ENCODE data around the gene KCNH6.

The KCNH6 gene

GRCh38 chr17:63476854-63477479, 46.2 kb upstream of the KCNH6 start, which contains the start of gene ACE:
TSS of gene ACE (plus strand) at chr17:63477061. CDS start at chr17:63477095, 34 bp downstream.
- Histone ChIP-seq H4K5ac (ENCODE audit: low read length) (no peak within 1 kb of the TSS), H4K8ac (ENCODE audit: low read depth, low read length) (no peak within 1 kb of the TSS), H2BK120ac (ENCODE audit: low read depth, low read length) (no peak within 1 kb of the TSS), H3K79me2 (ENCODE audit: control insufficient read depth, insufficient read depth, low read length) (no peaks in the 10 kb centered on the region), H3K4me2 (ENCODE audit: low read length) (peak within 1 kb of the TSS; percentile 84), H2BK15ac (replicated peaks; ENCODE audit: low read depth) (no peak within 1 kb of the TSS), H3K4me3 (ENCODE audit: low read length) (peak within 1 kb of the TSS; percentile 32), H3K23ac (ENCODE audit: low read length) (peak within 1 kb of the TSS; percentile 85), H2BK5ac (ENCODE audit: low read length) (no peak within 1 kb of the TSS), H3K27ac (ENCODE audit: low read depth, low read length) (no peak within 1 kb of the TSS), H2AK5ac (ENCODE audit: low read length) (no peak within 1 kb of the TSS), H3K36me3 (ENCODE audit: control insufficient read depth, insufficient read depth, low read length) (no peaks in the 10 kb centered on the region), H3K27me3 (ENCODE audit: insufficient read depth, low read length, poor library complexity) (no peaks in the 10 kb centered on the region), H3K4ac (ENCODE audit: low read depth, low read length) (peak within 1 kb of the TSS; percentile 10), H3K18ac (ENCODE audit: low read length) (peak within 1 kb of the TSS; percentile 24), H3K56ac (ENCODE audit: low read length) (peak within 1 kb of the TSS; percentile 64), H3K4me1 (ENCODE audit: control insufficient read depth, low read depth, low read length) (peaks cover 5% of the 10 kb centered on the region), H3K9ac (ENCODE audit: low read length) (peak within 1 kb of the TSS; percentile 66), H3K79me1 (ENCODE audit: low read length) (no peaks in the 10 kb centered on the region)
- peak; percentile 74 for DNase-seq
- WGBS (ENCODE audit: extremely low coverage, insufficient coverage, low lambda C conversion rate): no CpG with 5 or more reads among the region's 78 CpGs

- Histone ChIP-seq H3K4me3 (ENCODE audit: low read length) (no peak overlapping the region), H3K79me2 (ENCODE audit: control insufficient read depth, insufficient read depth, low read length) (no peaks in the 10 kb centered on the region)
These were observed 45.4 kb upstream of the KCNH6 start for GRCh38 chr17:63477480-63478440.

GRCh38 chr17:63478814-63479494, 44.2 kb upstream of the KCNH6 start:
- H3K36me3 ChIP-seq (ENCODE audit: control insufficient read depth, insufficient read depth, low read length): no peaks in the 10 kb centered on the region
- peak; percentile 95 for DNase-seq
- H3K79me1 ChIP-seq (ENCODE audit: low read length): no peaks in the 10 kb centered on the region
- no CpG with 5 or more reads among the region's 16 CpGs for WGBS (ENCODE audit: extremely low coverage, insufficient coverage, low lambda C conversion rate)
- H3K4ac ChIP-seq (ENCODE audit: low read depth, low read length): no peak overlapping the region
- H3K27ac ChIP-seq (ENCODE audit: low read depth, low read length): no peak overlapping the region
- H3K79me2 ChIP-seq (ENCODE audit: control insufficient read depth, insufficient read depth, low read length): no peaks in the 10 kb centered on the region
- no peak overlapping the region for H4K5ac ChIP-seq (ENCODE audit: low read length)
- H2BK15ac ChIP-seq (replicated peaks; ENCODE audit: low read depth): no peak overlapping the region
- H2BK5ac ChIP-seq (ENCODE audit: low read length): no peak overlapping the region
- no peak overlapping the region for H3K23ac ChIP-seq (ENCODE audit: low read length)
- no peak overlapping the region for H2BK120ac ChIP-seq (ENCODE audit: low read depth, low read length)
- no peaks in the 10 kb centered on the region for H3K27me3 ChIP-seq (ENCODE audit: insufficient read depth, low read length, poor library complexity)
- H3K4me2 ChIP-seq (ENCODE audit: low read length): no peak overlapping the region
- peak overlapping the region; percentile 49 for H3K56ac ChIP-seq (ENCODE audit: low read length)
- H4K8ac ChIP-seq (ENCODE audit: low read depth, low read length): no peak overlapping the region
- H3K9ac ChIP-seq (ENCODE audit: low read length): no peak overlapping the region
- H2AK5ac ChIP-seq (ENCODE audit: low read length): no peak overlapping the region
- H3K18ac ChIP-seq (ENCODE audit: low read length): no peak overlapping the region
- H3K4me1 ChIP-seq (ENCODE audit: control insufficient read depth, low read depth, low read length): peaks cover 5% of the 10 kb centered on the region
- H3K4me3 ChIP-seq (ENCODE audit: low read length): no peak overlapping the region

More at GRCh38 chr17:63477480-63478440, 45.4 kb upstream of the KCNH6 start:
- no peak overlapping the region for H4K5ac ChIP-seq (ENCODE audit: low read length)
- H2BK5ac ChIP-seq (ENCODE audit: low read length): no peak overlapping the region
- H3K4ac ChIP-seq (ENCODE audit: low read depth, low read length): no peak overlapping the region
- no peaks in the 10 kb centered on the region for H3K36me3 ChIP-seq (ENCODE audit: control insufficient read depth, insufficient read depth, low read length)
- no peak overlapping the region for H4K8ac ChIP-seq (ENCODE audit: low read depth, low read length)
- H2AK5ac ChIP-seq (ENCODE audit: low read length): no peak overlapping the region
- H3K9ac ChIP-seq (ENCODE audit: low read length): peak overlapping the region; percentile 66
- no peaks in the 10 kb centered on the region for H3K79me1 ChIP-seq (ENCODE audit: low read length)
- H2BK15ac ChIP-seq (replicated peaks; ENCODE audit: low read depth): no peak overlapping the region
- H3K27ac ChIP-seq (ENCODE audit: low read depth, low read length): no peak overlapping the region
- peak overlapping the region; percentile 17 for H3K4me2 ChIP-seq (ENCODE audit: low read length)
- H3K23ac ChIP-seq (ENCODE audit: low read length): peak overlapping the region; percentile 85
- peak; percentile 48 for DNase-seq
- no CpG with 5 or more reads among the region's 44 CpGs for WGBS (ENCODE audit: extremely low coverage, insufficient coverage, low lambda C conversion rate)
- peak overlapping the region; percentile 61 for H3K56ac ChIP-seq (ENCODE audit: low read length)
- H3K18ac ChIP-seq (ENCODE audit: low read length): no peak overlapping the region
- no peak overlapping the region for H2BK120ac ChIP-seq (ENCODE audit: low read depth, low read length)
- H3K4me1 ChIP-seq (ENCODE audit: control insufficient read depth, low read depth, low read length): peaks cover 5% of the 10 kb centered on the region
- no peaks in the 10 kb centered on the region for H3K27me3 ChIP-seq (ENCODE audit: insufficient read depth, low read length, poor library complexity)

GRCh38 chr17:63479495-63480184, 43.5 kb upstream of the KCNH6 start:
- Histone ChIP-seq H3K4ac (ENCODE audit: low read depth, low read length) (no peak overlapping the region), H2BK120ac (ENCODE audit: low read depth, low read length) (no peak overlapping the region), H3K79me2 (ENCODE audit: control insufficient read depth, insufficient read depth, low read length) (no peaks in the 10 kb centered on the region), H4K8ac (ENCODE audit: low read depth, low read length) (no peak overlapping the region), H3K27ac (ENCODE audit: low read depth, low read length) (no peak overlapping the region), H3K56ac (ENCODE audit: low read length) (no peak overlapping the region), H2AK5ac (ENCODE audit: low read length) (no peak overlapping the region), H3K4me1 (ENCODE audit: control insufficient read depth, low read depth, low read length) (peaks cover 5% of the 10 kb centered on the region), H3K23ac (ENCODE audit: low read length) (no peak overlapping the region), H4K5ac (ENCODE audit: low read length) (no peak overlapping the region), H3K9ac (ENCODE audit: low read length) (no peak overlapping the region), H2BK15ac (replicated peaks; ENCODE audit: low read depth) (no peak overlapping the region), H3K36me3 (ENCODE audit: control insufficient read depth, insufficient read depth, low read length) (no peaks in the 10 kb centered on the region), H3K27me3 (ENCODE audit: insufficient read depth, low read length, poor library complexity) (no peaks in the 10 kb centered on the region), H3K4me2 (ENCODE audit: low read length) (no peak overlapping the region), H3K4me3 (ENCODE audit: low read length) (no peak overlapping the region), H2BK5ac (ENCODE audit: low read length) (no peak overlapping the region), H3K18ac (ENCODE audit: low read length) (no peak overlapping the region), H3K79me1 (ENCODE audit: low read length) (no peaks in the 10 kb centered on the region)
- WGBS (ENCODE audit: extremely low coverage, insufficient coverage, low lambda C conversion rate): no CpG with 5 or more reads among the region's 17 CpGs
- DNase-seq: no peak

GRCh38 chr17:63480192-63480784, 42.9 kb upstream of the KCNH6 start:
- Histone ChIP-seq H3K4me2 (ENCODE audit: low read length) (no peak overlapping the region), H3K79me1 (ENCODE audit: low read length) (no peaks in the 10 kb centered on the region), H2BK15ac (replicated peaks; ENCODE audit: low read depth) (no peak overlapping the region), H3K4me3 (ENCODE audit: low read length) (no peak overlapping the region), H3K9ac (ENCODE audit: low read length) (no peak overlapping the region), H3K79me2 (ENCODE audit: control insufficient read depth, insufficient read depth, low read length) (no peaks in the 10 kb centered on the region), H3K4ac (ENCODE audit: low read depth, low read length) (no peak overlapping the region), H2AK5ac (ENCODE audit: low read length) (no peak overlapping the region), H4K5ac (ENCODE audit: low read length) (no peak overlapping the region), H2BK5ac (ENCODE audit: low read length) (no peak overlapping the region), H4K8ac (ENCODE audit: low read depth, low read length) (no peak overlapping the region), H3K27ac (ENCODE audit: low read depth, low read length) (no peak overlapping the region), H3K56ac (ENCODE audit: low read length) (no peak overlapping the region), H2BK120ac (ENCODE audit: low read depth, low read length) (no peak overlapping the region), H3K18ac (ENCODE audit: low read length) (no peak overlapping the region), H3K36me3 (ENCODE audit: control insufficient read depth, insufficient read depth, low read length) (no peaks in the 10 kb centered on the region), H3K23ac (ENCODE audit: low read length) (no peak overlapping the region), H3K27me3 (ENCODE audit: insufficient read depth, low read length, poor library complexity) (no peaks in the 10 kb centered on the region), H3K4me1 (ENCODE audit: control insufficient read depth, low read depth, low read length) (peaks cover 5% of the 10 kb centered on the region)
- no peak for DNase-seq
- WGBS (ENCODE audit: extremely low coverage, insufficient coverage, low lambda C conversion rate): no CpG with 5 or more reads among the region's 21 CpGs
